Right kidney (tissue), 1 donor: ENCODE data around the gene DNAJA1.

ENCODE experiments used
- DNase-seq: peaks from one replicate; pipeline ENCODE4 v3.0.0-alpha.2; 2016

DNAJA1 gene

GRCh38 chr9:33024126-33024965 is 727 bp upstream of the DNAJA1 start:
- peak; percentile 45 for DNase-seq

GRCh38 chr9:33025572-33026342 is 684 bp downstream of the DNAJA1 start:
- no peak for DNase-seq

GRCh38 chr9:33029231-33029786 is 4.2 kb downstream of the DNAJA1 start:
- no peak for DNase-seq

GRCh38 chr9:33030285-33030684 is 5.2 kb downstream of the DNAJA1 start:
- no peak for DNase-seq

- DNase-seq, result no peak
These were observed 7.2 kb downstream of the DNAJA1 start for GRCh38 chr9:33032292-33032691.

GRCh38 chr9:33032865-33033264 is 7.8 kb downstream of the DNAJA1 start:
- no peak for DNase-seq

- DNase-seq, result no peak
These were observed 15.8 kb downstream of the DNAJA1 start for GRCh38 chr9:33040792-33041431.

- no peak for DNase-seq
These were observed 16.5 kb downstream of the DNAJA1 start for GRCh38 chr9:33041432-33042188.

- DNase-seq, result no peak
These were observed 17.4 kb downstream of the DNAJA1 start for GRCh38 chr9:33042473-33042872.

GRCh38 chr9:33043671-33044070 is 18.6 kb downstream of the DNAJA1 start:
- no peak for DNase-seq

GRCh38 chr9:33044162-33044673 is 19.1 kb downstream of the DNAJA1 start:
- peak; percentile 94 for DNase-seq

GRCh38 chr9:33044677-33045282 is 19.7 kb downstream of the DNAJA1 start:
- DNase-seq, result no peak

- DNase-seq, result no peak
These were observed 21.0 kb downstream of the DNAJA1 start for GRCh38 chr9:33046061-33046460.

- DNase-seq, result no peak
These were observed 23.0 kb downstream of the DNAJA1 start for GRCh38 chr9:33048054-33048465.

- no peak for DNase-seq
These were observed 24.7 kb downstream of the DNAJA1 start for GRCh38 chr9:33049680-33050361.

GRCh38 chr9:33051144-33051543 is 26.1 kb downstream of the DNAJA1 start:
- no peak for DNase-seq

- no peak for DNase-seq
These were observed 40.3 kb downstream of the DNAJA1 start for GRCh38 chr9:33065157-33066076.

GRCh38 chr9:33068991-33069390 is 43.9 kb downstream of the DNAJA1 start:
- DNase-seq, result no peak
